Peyer's patch (tissue), 4 donors: ENCODE data around the gene SNX4.
"Not testable (repeated sequence)": the region's sequence is repeated elsewhere in the genome, so short reads cannot be mapped to it uniquely, and the experiment has no call there.

Source experiments
- POLR2A ChIP-seq, 2 donors: fragments of 450-650 bp; IDR thresholded peaks; one replicate each; pipeline ENCODE4 v1.5.1; 2017; ENCODE audit warnings: antibody characterized with exemption in 2 of 2, mild to moderate bottlenecking in 2 of 2, moderate library complexity in 2 of 2
- TF ChIP-seq, protein P1 (sequence below), 6 experiments: fragments of 450-650 bp in 4 of 6; fragments of 200-600 bp in 2 of 6; sonication (generic) in 1 of 6; IDR thresholded peaks; one replicate each; pipeline ENCODE4 v1.5.1; 2017 to 2019; ENCODE audit warnings: antibody characterized with exemption in 6 of 6, mild to moderate bottlenecking in 3 of 6, moderate library complexity in 1 of 6

DNA sequence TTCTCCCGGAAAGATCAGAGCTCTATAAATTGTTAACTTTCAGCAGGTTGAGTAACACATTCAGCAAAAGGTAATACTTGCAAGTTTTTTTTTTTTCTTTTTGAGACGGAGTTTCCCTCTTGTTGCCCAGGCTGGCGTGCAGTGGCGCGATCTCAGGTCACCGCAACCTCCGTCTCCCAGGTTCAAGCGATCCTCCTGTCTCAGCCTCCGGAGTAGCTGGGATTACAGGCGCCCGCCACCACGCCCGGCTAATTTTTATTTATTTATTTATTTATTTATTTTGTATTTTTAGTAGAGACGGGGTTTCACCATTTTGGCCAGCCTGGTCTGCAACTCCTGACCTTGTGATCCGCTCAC is 539 bp upstream of the SNX4 start:
- TF ChIP-seq, protein P1, sequence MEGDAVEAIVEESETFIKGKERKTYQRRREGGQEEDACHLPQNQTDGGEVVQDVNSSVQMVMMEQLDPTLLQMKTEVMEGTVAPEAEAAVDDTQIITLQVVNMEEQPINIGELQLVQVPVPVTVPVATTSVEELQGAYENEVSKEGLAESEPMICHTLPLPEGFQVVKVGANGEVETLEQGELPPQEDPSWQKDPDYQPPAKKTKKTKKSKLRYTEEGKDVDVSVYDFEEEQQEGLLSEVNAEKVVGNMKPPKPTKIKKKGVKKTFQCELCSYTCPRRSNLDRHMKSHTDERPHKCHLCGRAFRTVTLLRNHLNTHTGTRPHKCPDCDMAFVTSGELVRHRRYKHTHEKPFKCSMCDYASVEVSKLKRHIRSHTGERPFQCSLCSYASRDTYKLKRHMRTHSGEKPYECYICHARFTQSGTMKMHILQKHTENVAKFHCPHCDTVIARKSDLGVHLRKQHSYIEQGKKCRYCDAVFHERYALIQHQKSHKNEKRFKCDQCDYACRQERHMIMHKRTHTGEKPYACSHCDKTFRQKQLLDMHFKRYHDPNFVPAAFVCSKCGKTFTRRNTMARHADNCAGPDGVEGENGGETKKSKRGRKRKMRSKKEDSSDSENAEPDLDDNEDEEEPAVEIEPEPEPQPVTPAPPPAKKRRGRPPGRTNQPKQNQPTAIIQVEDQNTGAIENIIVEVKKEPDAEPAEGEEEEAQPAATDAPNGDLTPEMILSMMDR (IDR thresholded peaks at IDR 0.05), result not testable (repeated sequence)
- not testable (repeated sequence) for TF ChIP-seq POLR2A (IDR thresholded peaks at IDR 0.05)
